Ureter (tissue), 1 donor: ENCODE measurements around the gene ZNF507. TPM values are rescaled to one million over a fixed set of nuclear protein-coding genes. Genes with fewer than 3 reads are reported as not detected.
A peak's percentile ranks its signal among the peaks of the same experiment; 100 is the strongest.
"Not testable (repeated sequence)": the region's sequence is repeated elsewhere in the genome, so short reads cannot be mapped to it uniquely, and the experiment has no call there.

Experiments
- DNase-seq: peaks from one replicate; pipeline ENCODE4 v3.0.0-alpha.2; 2020; ENCODE audit warnings: low spot score
- total RNA-seq: library from RNA; stranded (reverse); gene quantifications from one replicate; pipeline ENCODE4 v1.2.4, GENCODE V29; 2023
- donor health status: DM: yes; HTN: yes; CAD: no.

The ZNF507 gene
- total RNA-seq, 1 donor from 2014 or later = 37.5 TPM

DNA sequence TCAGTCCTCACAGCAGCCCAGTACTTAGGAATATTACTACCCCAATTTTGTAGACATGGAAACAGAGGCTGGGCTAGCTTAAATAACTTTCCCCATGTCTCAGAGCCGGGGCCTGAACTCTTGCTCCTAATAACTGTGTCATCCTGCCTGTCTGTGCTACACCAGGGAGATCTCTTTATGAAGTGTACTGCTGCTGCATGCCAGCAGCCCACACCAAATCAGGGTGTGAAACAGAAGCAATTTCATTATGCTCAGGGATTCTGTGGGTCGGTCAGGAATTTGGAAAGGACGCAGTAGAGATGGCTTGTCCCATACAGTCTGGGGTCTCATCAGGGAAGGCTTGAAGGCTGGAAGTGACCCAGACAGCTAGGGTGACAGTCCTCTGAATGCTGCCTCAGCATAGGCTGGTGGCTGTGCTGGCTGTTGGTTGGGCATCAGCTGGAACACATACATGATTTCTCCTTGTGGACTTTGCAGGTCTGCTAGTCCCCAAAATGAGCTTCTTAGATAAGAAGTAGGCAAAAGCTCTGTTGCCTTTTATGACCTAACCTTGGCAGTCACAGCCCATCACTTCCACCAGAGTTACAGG, 22.6 kb downstream of the ZNF507 start:
- no peak for DNase-seq

DNA sequence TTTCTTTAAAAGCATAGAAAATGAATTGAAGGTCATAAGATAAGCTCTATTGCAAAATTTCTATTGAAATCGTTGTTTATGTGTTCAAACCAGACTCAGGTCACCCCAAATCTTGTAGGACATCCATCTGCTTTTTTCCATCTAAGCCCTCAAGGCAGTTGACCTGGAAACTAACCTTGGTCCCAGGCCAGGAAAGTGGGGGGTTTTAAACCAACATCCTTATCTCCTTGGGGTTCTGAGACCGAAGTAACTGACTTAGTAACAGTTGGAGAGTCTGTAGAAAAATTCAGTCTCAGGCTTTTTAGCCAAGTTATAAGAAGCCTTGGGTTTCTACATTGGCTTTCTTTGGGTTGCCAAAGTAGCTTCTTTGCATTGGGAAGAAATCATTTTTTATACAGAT, 23.4 kb downstream of the ZNF507 start:
- DNase-seq = no peak

DNA sequence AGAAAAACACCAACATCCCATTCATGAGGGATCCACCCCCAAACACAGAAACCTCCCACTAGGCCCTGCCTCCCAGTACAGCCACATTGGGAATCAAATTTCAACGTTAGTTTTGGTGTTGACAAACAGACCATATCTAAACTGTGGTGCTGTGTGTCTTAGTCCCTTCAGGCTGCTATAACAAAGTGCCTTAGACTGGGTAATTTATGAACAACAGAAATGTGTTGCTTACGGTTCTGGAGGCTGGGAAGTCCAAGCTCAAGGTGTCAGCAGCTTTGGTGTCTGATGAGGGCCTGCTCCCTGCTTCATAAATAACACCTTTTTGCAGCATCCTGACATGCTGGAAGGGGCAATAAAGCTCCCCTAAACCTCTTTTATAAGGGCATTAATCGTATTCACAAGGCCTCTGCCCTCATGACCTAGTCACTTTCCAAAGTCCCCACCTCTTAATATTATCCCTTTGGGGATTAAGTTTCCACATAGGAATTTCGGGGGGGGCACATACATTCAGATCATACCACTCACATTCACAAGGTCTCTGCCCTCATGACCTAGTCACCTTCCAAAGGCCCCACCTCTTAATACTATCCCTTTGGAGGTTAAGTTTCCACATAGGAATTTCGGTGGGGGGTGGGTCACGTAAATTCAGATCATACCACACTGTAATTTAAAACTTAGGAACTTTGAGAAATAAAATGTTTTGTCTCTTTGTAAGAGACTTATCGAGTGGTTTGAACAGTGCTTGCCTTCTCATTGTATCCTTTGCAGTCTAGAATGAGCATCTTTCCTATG, 27.5 kb downstream of the ZNF507 start:
- no peak for DNase-seq

DNA sequence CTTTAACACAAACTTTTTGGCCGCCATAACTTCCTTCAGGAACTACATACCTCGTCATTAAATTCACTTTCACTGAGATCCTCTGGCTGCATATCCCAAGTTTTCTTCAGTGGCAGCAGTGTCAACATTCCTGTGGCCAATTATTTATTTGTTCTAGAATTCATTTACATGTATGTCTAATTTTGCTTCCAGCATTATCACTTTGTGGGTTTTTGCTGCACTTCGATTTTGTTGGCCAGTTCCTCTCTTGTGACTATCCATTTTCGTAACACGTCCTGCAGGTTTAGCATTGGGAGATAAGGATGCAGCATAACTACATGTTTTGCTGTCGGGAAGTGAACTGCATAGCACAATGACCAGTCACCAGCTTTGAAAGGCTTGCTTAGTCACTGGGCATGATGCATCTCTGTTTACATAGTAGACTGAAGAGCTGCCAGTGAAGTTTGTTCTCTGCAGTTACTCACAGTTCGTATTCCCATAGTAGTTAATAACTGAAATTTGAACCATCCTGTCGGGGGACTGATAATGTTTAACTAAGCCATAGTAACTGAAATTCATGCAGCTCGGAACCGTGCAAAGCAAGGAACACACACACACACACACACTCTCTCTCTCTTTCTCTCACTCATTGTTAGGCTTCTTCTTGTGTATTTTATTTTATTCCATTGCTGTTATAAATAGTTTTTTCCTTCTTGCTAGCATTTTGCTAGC, 28.3 kb downstream of the ZNF507 start:
- peak; percentile 72 for DNase-seq

DNA sequence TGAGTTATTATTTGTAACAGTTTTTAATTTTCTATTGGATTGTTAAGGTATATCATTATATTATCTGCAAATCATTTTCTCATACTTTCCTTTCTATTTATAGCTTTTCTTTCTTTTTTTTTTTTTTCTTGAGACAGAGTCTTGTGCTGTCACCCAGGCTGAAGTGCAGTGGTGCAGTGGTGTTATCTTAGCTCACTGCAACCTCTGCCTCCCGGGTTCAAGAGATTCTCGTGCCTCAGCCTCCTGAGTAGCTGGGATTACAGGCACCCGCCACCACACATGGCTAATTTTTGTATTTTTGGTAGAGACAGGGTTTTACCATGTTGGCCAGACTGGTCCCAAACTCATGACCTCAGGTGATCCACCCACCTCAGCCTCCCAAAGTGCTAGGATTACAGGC, 29.0 kb downstream of the ZNF507 start:
- not testable (repeated sequence) for DNase-seq

DNA sequence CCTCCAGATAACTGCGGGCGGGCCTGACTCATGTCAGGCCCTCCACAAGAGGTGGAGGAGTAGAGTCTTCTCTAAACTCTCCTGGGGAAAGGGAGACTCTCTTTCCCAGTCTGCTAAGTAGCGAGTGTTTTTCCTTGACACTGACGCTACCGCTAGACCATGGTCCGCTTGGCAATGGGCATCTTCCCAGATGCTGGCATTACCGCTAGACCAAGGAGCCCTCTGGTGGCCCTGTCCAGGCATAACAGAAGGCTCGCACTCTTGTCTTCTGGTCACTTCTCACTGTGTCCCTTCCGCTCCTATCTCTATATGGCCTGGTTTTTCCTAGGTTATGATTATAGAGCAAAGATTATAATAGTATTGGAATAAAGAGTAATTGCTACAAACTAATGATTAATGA, 31.7 kb downstream of the ZNF507 start:
- DNase-seq = not testable (repeated sequence)

DNA sequence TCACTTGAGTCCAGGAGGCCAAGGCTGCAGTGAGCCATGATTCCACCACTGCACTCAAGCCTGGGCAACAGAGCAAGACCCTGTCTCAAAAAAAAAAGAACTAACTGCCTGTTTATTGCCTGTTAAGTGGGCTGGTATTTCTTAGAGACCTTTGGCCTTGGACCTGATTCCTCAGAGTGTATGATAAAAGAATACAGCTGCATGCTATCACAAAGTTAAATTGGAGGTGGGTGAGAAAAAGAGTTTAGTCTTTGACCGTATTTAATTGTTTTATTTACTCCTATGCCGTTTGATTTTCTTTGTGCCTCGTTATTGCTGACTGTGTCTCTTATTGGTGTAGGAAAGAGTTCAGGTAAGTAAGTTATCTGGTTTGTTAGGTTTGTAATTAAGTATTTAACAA, 34.9 kb downstream of the ZNF507 start:
- no peak for DNase-seq

DNA sequence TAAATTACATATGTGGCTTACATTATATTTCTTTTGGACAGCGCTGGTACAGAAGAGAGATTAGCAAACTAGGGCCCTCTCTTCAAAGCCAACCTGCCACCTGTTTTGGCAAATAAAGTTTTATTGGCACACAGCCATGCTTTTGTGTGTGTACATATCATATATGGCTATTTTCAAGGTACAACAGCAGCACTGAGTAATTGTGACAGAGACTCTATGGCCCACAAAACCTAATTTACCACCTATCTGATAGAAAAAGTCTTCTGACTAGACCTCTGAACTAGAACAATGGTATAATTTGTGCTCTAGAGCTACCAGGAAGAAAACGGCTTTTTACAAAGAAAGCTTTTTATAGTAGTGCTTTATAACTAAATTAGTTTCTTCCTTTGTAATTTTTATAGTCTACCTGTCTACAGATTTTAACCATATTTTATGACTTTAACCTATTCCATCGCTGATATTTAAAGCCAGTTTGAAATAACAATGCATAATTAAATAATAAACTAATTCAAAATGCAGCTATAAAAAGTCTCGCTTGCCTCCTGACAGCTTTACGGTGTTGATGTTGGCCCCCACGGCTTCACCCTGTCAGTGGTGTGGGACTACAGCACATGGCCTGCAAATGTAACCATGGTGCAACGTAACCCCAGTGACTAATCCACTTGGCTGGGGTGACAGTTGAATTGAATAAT, 42.4 kb downstream of the ZNF507 start:
- peak; percentile 53 for DNase-seq

DNA sequence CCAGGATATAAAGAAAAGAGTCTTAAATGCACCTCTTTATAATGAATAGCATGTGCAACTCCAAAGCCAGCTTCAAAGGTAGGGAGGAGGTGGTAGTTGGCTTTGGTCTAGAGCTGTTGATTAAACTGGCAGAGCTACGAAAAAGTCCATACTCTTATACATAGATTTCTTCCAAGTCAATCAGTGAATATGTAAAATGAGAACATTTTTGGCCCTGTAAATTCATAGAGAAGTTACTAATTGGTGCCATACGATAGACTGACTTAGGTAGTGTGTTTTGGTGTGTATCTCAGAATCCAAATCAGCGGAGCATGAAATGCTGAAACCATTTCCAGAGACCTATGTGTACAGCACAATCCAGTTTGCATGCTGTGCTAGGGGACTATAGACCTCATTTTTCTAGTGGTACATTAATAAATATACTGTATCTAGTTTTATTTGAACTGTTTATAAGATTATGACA, 43.0 kb downstream of the ZNF507 start:
- DNase-seq = no peak

DNA sequence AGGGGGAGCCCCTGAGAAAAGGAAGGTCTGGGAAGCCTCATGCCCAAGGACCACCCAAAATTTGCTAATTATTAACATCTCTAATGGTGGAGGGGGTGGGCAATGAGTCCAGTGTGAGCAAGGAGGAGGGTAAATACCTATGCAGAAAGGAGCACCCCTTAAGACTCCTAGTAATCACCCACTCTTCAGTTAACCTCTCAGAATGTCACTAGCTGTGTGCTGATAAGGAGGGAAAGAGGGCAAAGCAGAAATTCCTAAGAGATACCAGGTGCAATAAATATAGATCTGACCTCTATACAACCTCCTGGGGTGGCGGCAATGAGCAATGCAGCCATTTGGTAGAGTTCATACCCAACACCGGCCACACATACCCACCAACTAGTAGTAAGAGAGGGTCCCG, 47.5 kb downstream of the ZNF507 start:
- no peak for DNase-seq

DNA sequence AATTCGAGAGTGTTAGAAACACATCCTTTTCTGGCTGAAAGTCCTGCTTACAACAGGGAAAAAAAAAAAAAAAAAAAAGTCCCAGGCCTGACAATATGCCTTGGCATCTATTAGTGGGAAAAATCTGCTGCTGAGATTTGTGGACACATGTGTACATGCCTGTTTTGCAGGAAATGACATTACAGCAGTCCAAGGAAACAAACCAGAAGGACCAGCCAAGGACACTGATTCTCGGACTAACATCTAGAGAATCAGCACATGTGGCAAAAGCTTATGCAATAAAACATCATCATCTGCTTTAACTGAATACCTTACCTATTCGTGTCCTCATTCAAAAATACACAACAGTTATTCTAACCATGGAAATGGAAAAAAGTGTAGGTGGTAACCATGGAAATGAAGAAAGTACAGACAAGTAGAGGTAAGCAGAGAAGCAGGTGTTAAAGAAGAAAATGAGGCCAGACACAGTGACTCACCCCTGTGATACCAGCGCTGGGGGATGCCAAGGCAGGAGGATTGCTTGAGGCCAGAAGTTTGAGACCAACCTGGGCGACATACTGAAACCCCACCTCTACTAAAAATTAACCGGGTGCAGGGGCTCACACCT, 50.7 kb downstream of the ZNF507 start:
- DNase-seq = no peak

DNA sequence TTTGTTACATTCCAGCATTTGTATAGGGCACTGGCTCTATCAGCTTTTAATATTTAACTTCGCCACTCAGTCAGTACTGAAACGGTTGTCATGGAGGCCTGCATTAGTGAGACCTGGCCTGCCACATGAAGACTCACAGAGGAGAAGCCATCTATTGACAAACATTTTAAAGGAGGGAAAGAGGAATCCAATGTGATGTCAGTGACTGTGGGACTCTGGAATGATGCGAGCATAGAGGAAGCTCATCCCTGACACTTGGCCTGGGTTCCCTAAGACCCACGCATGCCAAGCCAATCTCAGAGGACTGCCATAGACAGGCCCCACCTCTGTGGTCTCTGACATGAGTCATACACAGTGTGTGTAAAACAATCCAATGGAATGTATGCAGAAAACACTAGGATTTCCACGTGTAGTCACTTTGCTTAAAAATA, 52.3 kb downstream of the ZNF507 start:
- no peak for DNase-seq

DNA sequence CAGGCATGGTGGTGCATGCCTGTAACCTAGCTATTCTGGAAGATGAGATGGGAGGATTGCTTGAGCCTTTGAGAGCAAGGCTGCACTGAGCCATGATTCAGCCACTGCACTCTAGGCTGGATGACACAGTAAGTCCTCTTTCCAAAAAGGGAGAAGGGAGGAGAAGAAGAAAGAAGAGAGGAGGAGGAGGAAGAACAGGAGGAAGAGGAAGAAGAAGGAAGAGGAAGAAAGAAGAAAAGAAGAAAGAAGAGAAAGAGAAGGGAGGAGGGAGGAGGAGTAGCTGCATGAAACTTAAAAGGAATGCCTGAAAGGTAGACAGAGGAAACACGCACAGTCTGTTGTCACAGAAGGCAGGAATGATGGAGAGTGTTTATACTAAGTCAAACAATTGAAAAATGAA, 56.6 kb downstream of the ZNF507 start:
- no peak for DNase-seq

DNA sequence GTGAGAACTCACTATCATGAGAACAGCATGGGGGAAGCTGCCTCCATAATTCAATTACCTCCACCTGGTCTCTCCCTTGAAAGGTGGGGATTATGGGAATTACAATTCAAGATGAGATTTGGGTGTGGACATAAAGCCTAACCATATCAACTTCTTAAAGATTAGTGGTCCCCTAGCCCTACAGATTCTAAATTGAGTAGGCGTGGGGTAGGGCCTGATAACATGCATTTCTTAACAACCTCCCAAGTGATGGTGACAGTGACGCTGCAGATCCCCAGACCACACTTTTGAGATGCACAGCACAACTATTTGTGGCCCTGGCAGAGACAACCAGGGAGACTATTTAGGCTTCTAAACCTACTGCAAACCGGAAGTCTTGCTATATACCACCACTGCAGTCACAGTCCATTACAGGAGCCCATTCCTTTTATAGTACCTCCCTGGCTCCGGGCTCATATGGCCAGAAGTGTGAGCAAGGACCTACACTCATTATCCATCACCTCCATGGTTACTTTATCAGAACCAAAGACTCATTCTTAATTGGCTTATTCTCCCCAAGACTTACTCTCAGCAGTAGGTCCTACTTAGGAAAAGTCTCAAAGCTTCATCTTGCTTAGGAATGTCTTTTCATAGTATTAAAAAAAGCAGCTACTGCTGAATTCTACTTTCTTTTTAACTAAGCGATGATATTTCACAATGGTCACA, 58.0 kb downstream of the ZNF507 start:
- no peak for DNase-seq

DNA sequence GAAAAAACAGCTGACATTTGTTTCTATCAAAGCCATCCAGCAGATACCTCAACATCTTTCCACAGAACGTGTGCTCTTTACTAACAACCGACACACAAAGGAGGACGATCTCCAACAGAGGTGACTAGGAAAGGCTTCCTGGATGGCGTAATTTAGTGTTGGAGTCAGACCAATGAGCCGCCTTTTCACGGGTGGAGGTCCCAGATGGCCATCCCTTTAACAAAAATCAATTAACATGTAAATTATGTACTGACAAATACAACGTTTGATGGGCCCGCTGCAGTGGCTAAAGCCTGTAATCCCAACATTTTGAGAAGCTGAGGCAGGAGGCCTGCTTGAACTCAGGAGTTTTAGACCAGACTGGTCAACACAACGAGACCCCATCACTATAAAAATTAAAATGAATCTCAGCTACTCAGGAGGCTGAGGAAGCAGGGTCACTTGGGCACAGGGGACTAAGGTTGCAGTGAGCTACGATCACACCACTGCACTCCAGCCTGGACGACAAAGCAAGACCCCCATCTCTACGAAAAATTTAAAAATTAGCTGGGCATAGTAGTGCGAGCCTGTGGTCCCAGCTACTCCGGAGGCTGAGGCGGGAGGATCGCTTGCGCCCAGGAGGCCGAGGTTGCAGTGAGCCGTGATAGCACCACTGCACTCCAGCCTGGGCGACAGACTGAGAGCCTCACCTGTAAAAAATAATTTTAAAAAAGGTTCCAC, 59.0 kb downstream of the ZNF507 start:
- no peak for DNase-seq

DNA sequence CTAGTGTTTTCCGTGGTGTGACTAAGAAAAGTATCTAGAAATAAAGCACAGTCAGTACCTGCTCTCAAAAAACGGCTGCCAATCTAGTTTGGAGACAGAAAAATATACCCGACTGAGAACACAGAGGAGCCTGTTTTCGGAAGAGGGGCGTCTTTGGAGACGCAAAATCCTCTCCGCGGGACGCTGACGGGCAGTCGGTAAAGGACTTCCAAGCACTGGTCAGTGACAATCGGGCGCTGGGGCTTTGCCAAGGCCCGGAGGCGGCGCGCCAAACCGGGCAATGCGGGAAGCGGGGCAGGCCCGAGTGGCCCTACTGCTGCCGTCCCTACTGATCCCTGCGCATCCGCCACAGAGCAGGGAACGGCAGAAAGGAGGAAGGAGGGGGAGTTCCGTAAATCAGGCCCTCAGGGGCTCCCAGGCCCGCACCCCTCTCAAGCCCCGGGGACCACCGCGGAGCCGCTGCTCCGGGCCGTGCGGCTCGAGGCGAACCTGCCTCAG, 59.6 kb downstream of the ZNF507 start:
- DNase-seq = peak; percentile 73

DNA sequence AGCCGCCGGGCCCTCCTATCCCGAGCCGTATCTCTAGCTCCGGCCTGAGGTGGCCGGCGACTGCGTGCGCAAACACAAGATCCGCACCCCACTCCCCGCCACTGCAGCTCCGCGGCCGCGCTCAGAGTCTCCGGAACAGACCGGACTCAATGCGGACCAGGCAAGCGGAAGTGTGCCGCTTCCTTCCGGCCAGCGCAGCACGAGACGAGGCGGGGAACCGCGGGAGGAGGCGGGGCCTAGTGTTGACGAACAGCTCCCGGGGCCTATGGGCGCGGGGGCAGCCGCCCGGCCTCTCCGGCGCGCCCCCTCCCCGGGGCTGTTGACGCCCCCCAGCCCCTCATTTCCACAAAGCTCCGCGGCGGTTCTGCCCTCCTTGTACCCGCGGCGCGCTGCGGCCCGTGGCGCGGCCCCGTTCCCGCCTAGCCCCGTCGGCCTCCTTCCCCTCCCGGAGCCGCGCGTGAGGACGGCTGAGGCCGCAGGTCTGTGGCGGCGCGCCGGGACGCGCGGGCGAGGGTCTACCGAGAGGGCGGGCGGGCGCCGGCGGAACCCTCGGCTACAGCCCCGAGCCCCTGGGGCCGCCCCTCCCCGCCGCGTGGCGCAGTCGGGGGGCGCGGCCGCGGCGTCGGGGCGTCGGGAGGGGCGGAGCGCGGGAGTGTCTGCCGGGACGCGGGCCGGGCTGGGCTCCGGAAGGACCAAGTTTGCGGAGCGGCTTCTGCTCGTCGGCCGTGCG, 60.2 kb downstream of the ZNF507 start, which contains the start of gene DPY19L3:
TSS of gene DPY19L3 (plus strand) at position 340 of the 730 bp plus-strand sequence. CDS start 2,484 bp downstream, outside the sequence.
- peak; percentile 96 for DNase-seq

DNA sequence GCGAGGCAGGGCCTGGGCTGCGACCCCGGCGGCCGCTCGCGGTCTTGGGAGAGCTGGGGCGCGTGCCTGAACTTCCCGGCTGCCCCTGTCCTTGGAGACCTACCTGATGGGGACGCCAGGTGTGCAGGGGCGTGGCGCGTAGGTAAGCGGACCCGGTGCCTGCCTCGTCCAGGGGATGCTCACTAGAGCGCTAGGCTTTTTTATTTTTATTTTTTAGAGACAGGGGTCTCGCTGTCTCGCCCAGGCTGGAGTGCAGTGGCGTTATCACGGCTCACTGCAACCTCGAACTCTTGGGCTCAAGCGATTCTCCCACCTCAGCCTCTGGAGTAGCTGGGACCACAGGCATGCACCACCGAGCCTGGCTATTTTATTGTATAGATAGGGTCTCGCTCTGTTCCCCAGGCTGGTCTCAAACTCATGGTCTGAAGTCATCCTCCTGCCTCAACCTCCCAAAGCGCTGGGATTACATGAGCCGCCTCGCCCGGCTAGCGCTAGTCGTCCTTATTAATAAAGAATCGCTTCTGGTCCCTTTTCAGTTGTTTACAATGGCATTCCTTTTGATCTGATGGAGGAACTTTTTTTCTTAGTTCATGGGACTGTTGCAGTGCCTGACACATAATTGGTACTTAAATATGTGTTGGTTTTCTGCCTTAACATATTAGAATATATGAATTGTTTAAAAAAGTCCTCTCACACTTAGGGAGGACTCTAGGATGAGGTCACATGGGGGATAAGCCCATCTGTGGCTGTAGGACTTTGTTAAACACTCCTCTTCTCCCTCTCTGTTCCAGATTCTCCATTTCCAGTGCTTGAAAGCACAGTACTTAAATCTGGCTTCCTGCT, 61.0 kb downstream of the ZNF507 start:
- DNase-seq = no peak
